Keratinocyte (primary cell): ENCODE measurements around the gene FAM13A.

ENCODE experiments used
- CTCF ChIP-seq, 3 experiments: IDR thresholded peaks in 1 of 3; conservative IDR thresholded peaks in 1 of 3; optimal IDR thresholded peaks in 1 of 3; 2 replicates in 2 of 3; 3 replicates in 1 of 3; pipeline versions ENCODE3 to v1.5.1; 2011; ENCODE audit warnings: low read length in 3 of 3, mild to moderate bottlenecking in 3 of 3, moderate library complexity in 2 of 3, control low read depth in 1 of 3, inconsistent platforms in 1 of 3; ENCODE audit not compliant: insufficient read depth in 2 of 3; ENCODE audit errors: extremely low read depth in 1 of 3
- EZH2 ChIP-seq: IDR thresholded peaks from one replicate; pipeline ENCODE4 v1.6.1; 2012; ENCODE audit warnings: inconsistent platforms, mild to moderate bottlenecking, low read length, moderate library complexity

GRCh38 chr4:88722276-88722780, 334.7 kb downstream of the FAM13A start:
- no peak for TF ChIP-seq CTCF (optimal IDR thresholded peaks at IDR 0.05 in 1 of 3, IDR thresholded peaks at IDR 0.05 in 1 of 3, conservative IDR thresholded peaks at IDR 0.05 in 1 of 3; ENCODE audit: extremely low read depth in 1 of 3, insufficient read depth in 2 of 3, low read length in 3 of 3)
- TF ChIP-seq EZH2, result no peak
